ENCODE results near the gene BABAM1.
A peak's percentile ranks its signal among the peaks of the same experiment; 100 is the strongest.

The BABAM1 gene

GRCh38 chr19:17259934-17260333 lies 7.3 kb upstream of the BABAM1 start:
- Histone ChIP-seq H3K27ac (ENCODE audit: low read depth, low read length) (no peak overlapping the region), H4K20me1 (ENCODE audit: control insufficient read depth, insufficient read depth, low read depth, low read length) (no peaks in the 10 kb centered on the region), H3K9me3 (ENCODE audit: control insufficient read depth, insufficient read depth, low read length) (no peaks in the 10 kb centered on the region), H3K9me2 (replicated peaks; ENCODE audit: control insufficient read depth, low read length) (no peaks in the 10 kb centered on the region), H3K27me3 (ENCODE audit: control insufficient read depth, low read length) (no peaks in the 10 kb centered on the region), H3K36me3 (ENCODE audit: control insufficient read depth, low read length) (no peaks in the 10 kb centered on the region), H3K4me2 (ENCODE audit: low read length) (no peak overlapping the region), H3K79me2 (ENCODE audit: control insufficient read depth, low read length) (no peaks in the 10 kb centered on the region), H3K4me3 (ENCODE audit: low read length) (no peak overlapping the region), H3F3A (ENCODE audit: control insufficient read depth, insufficient read depth) (peaks cover 11% of the 10 kb centered on the region; the same call in 1 of the 2 replicates), H3K4me1 (ENCODE audit: control insufficient read depth, low read length) (peaks cover 29% of the 10 kb centered on the region)
- TF ChIP-seq, protein P1, sequence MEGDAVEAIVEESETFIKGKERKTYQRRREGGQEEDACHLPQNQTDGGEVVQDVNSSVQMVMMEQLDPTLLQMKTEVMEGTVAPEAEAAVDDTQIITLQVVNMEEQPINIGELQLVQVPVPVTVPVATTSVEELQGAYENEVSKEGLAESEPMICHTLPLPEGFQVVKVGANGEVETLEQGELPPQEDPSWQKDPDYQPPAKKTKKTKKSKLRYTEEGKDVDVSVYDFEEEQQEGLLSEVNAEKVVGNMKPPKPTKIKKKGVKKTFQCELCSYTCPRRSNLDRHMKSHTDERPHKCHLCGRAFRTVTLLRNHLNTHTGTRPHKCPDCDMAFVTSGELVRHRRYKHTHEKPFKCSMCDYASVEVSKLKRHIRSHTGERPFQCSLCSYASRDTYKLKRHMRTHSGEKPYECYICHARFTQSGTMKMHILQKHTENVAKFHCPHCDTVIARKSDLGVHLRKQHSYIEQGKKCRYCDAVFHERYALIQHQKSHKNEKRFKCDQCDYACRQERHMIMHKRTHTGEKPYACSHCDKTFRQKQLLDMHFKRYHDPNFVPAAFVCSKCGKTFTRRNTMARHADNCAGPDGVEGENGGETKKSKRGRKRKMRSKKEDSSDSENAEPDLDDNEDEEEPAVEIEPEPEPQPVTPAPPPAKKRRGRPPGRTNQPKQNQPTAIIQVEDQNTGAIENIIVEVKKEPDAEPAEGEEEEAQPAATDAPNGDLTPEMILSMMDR (IDR thresholded peaks at IDR 0.05; ENCODE audit: low read depth, low read length, poor library complexity, severe bottlenecking): no peak
- no peak for TF ChIP-seq EZH2phosphoT487 (IDR thresholded peaks at IDR 0.05; ENCODE audit: borderline replicate concordance, low read length)

- H3K36me3 ChIP-seq (ENCODE audit: control insufficient read depth, low read length): no peaks in the 10 kb centered on the region
- no peaks in the 10 kb centered on the region for H4K20me1 ChIP-seq (ENCODE audit: control insufficient read depth, insufficient read depth, low read depth, low read length)
- no peaks in the 10 kb centered on the region for H3K27me3 ChIP-seq (ENCODE audit: control insufficient read depth, low read length)
- no peaks in the 10 kb centered on the region for H3K79me2 ChIP-seq (ENCODE audit: control insufficient read depth, low read length)
- no peak for TF ChIP-seq EZH2phosphoT487 (IDR thresholded peaks at IDR 0.05; ENCODE audit: borderline replicate concordance, low read length)
- TF ChIP-seq, protein P1 (IDR thresholded peaks at IDR 0.05; ENCODE audit: low read depth, low read length, poor library complexity, severe bottlenecking): peak; percentile 95
- H3K4me1 ChIP-seq (ENCODE audit: control insufficient read depth, low read length): peaks cover 39% of the 10 kb centered on the region
- peak overlapping the region; percentile 45 for H3K4me3 ChIP-seq (ENCODE audit: low read length)
- H3F3A ChIP-seq (ENCODE audit: control insufficient read depth, insufficient read depth): peaks cover 15% of the 10 kb centered on the region
- peak overlapping the region; percentile 60 for H3K4me2 ChIP-seq (ENCODE audit: low read length)
- H3K9me2 ChIP-seq (replicated peaks; ENCODE audit: control insufficient read depth, low read length): no peaks in the 10 kb centered on the region
- no peaks in the 10 kb centered on the region for H3K9me3 ChIP-seq (ENCODE audit: control insufficient read depth, insufficient read depth, low read length)
- H3K27ac ChIP-seq (ENCODE audit: low read depth, low read length): peak overlapping the region; percentile 46
Observed at GRCh38 chr19:17260842-17261325, 6.4 kb upstream of the BABAM1 start.

GRCh38 chr19:17262557-17262956 lies 4.7 kb upstream of the BABAM1 start:
- Histone ChIP-seq H3K4me2 (ENCODE audit: low read length) (no peak overlapping the region), H3F3A (ENCODE audit: control insufficient read depth, insufficient read depth) (peaks cover 23% of the 10 kb centered on the region), H3K27me3 (ENCODE audit: control insufficient read depth, low read length) (no peaks in the 10 kb centered on the region), H3K4me3 (ENCODE audit: low read length) (no peak overlapping the region), H3K27ac (ENCODE audit: low read depth, low read length) (no peak overlapping the region), H3K79me2 (ENCODE audit: control insufficient read depth, low read length) (peaks cover 3% of the 10 kb centered on the region), H3K9me2 (replicated peaks; ENCODE audit: control insufficient read depth, low read length) (no peaks in the 10 kb centered on the region), H3K36me3 (ENCODE audit: control insufficient read depth, low read length) (no peaks in the 10 kb centered on the region), H3K9me3 (ENCODE audit: control insufficient read depth, insufficient read depth, low read length) (no peaks in the 10 kb centered on the region), H4K20me1 (ENCODE audit: control insufficient read depth, insufficient read depth, low read depth, low read length) (no peaks in the 10 kb centered on the region), H3K4me1 (ENCODE audit: control insufficient read depth, low read length) (peaks cover 44% of the 10 kb centered on the region)
- TF ChIP-seq, protein P1 (IDR thresholded peaks at IDR 0.05; ENCODE audit: low read depth, low read length, poor library complexity, severe bottlenecking): no peak
- TF ChIP-seq EZH2phosphoT487 (IDR thresholded peaks at IDR 0.05; ENCODE audit: borderline replicate concordance, low read length): no peak

Measured in DOHH2 (cell line).